GM12873 (cell line): Measurements from ENCODE around the gene AKIRIN1.

Source experiments
- TF ChIP-seq, protein P1 (sequence below): IDR thresholded peaks from 2 replicates; pipeline ENCODE4 v1.5.1; 2012; ENCODE audit warnings: low read depth, mild to moderate bottlenecking, moderate library complexity, low read length, control low read depth; ENCODE audit not compliant: insufficient read depth; ENCODE audit errors: missing control alignments

AKIRIN1 gene

DNA sequence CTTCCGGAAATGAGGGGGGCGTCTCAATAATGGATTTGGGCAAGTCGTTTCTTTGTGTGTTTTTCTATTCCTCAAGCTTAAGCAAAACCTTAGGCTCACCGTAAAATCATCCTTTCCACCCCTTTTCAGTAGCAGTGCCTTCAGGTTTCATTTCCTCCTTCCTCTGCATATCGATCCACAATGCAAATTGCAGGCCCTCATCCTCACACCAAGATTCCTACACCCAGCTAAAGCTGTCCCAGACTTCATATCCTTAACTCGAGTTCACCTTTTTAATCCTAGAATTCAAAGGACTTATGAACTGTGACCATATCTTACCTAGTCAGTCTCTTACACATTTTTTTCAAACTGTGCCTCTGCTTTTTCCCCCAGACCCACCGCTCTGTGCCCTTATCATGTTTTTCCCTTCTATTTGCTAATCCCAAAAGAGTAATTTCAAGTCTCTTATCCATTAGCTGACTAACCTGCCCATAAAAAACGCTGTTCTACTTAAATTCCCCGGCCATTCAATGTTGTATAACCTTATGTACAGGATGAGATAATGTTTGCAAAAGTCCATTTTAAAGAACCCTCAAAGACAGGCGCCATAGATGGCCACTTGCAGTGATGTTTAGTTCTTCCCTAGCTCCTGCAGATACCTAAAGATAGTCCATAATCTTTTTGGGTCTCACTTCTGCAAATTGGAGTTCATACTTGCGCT, 1.5 kb downstream of the AKIRIN1 start:
- TF ChIP-seq, protein P1, sequence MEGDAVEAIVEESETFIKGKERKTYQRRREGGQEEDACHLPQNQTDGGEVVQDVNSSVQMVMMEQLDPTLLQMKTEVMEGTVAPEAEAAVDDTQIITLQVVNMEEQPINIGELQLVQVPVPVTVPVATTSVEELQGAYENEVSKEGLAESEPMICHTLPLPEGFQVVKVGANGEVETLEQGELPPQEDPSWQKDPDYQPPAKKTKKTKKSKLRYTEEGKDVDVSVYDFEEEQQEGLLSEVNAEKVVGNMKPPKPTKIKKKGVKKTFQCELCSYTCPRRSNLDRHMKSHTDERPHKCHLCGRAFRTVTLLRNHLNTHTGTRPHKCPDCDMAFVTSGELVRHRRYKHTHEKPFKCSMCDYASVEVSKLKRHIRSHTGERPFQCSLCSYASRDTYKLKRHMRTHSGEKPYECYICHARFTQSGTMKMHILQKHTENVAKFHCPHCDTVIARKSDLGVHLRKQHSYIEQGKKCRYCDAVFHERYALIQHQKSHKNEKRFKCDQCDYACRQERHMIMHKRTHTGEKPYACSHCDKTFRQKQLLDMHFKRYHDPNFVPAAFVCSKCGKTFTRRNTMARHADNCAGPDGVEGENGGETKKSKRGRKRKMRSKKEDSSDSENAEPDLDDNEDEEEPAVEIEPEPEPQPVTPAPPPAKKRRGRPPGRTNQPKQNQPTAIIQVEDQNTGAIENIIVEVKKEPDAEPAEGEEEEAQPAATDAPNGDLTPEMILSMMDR: no peak

DNA sequence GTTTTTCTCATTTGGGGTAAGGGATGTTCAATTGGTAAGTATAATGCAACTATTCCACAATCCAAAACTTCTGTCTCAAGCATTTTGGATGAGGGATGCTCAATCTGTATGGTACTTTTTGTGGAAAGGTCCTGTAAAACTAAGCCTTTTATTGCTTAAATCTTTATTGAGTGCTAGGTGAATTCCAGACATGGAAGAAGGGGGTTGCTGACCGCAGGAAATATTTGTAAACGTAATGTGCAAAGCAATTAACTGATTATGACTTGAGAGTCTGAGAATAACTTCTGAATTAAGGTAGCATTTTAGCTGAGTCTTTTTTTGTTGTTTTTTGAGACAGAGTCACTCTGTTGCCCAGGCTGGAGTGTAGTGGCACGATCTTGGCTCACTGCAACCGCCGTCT, 3.1 kb downstream of the AKIRIN1 start:
- TF ChIP-seq, protein P1: no peak

DNA sequence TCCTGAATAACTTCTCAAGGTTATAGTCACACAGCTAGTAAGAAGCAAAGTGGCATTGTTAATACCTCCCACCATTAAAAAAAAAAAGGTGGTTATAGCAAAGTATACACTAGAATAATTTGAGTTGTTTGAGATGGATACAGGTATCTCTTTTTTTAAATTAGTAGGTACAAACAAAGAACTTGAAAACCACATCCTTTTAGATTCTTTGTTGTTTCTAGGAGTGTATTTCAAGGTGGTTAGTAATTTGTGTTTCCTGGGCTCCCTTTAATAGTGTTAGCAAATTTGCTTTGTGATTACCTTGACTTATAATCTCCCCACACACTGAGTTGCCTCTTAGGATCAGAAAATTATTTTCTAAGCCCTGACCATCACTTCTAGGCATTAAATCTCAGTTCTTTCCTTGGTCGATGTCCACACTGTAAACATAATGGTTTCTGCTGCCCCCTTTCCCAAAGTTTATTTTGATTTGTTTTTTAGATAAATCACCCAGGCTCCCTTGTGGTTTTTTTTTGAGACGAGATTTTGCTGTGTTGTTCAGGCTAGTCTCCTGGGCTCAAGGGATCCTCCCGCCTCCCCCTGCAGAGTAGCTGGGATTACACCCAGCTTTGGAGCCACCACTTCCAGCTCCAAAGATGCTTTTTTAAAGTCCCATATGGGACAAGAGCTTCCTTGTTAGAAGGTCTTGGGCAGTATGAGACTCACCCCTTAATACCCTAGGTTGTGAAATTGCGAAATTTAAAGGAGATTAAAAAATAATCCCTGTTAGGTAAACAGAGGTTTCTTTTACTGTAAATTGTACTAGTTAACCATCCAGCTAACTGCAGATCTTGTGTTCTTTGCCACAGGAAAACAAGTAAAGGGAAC, 6.2 kb downstream of the AKIRIN1 start:
- TF ChIP-seq, protein P1: no peak

DNA sequence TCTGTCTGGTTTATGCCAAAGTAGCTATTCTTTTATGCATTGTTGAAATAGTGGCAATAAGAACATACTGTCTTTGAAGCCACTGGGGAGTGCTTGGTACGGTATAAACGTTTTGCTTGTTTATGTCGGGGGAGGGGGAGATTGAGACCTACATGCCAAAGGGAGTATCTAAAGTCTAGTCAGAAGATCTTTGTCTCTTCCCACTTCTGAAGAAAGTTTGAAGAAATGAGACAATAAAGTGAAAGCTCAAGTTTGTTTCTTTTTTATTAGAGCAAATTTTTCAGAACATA, 6.8 kb downstream of the AKIRIN1 start:
- TF ChIP-seq, protein P1: no peak

DNA sequence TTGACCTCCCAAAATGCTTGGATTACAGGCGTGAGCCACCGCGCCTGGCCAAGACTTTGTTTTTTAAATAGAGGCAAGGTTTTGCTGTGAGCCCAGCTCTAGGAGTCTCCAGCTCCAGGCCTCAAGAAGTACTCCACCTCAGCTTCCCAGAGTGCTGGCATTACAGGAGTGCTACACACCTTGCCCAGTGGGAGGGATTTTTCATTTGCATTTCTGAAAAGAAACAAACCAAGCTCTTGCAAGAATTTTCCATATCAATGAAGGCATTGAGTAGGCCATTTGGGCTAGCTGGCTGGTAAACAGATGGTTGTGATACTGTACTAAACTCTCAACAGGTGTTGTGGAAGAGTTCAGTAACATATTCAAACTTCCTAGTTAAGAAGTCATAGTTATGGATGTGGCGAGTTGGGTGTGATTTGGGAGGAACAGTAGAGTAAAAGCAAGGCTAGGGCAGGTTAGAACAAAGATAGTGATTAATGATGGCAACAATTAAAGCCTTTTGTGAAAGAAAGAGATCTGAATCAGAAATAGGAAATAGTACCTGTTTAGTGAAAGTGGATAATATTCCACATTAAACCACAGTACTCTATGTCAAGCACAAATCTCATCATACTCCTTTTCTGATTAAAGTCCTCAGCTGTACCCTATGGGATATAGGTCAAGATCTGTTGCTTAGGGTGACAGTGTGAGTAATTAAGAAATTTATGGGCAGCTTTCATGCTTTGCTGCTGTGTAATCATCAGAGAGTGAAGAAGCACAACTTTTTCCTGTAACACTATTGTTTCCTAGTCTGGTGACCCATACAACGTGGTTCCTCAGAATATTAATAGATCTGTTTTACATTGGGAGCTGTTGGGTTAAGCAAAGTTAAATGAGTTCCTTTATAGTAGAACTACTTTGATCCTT, 10.7 kb downstream of the AKIRIN1 start:
- TF ChIP-seq, protein P1: no peak

DNA sequence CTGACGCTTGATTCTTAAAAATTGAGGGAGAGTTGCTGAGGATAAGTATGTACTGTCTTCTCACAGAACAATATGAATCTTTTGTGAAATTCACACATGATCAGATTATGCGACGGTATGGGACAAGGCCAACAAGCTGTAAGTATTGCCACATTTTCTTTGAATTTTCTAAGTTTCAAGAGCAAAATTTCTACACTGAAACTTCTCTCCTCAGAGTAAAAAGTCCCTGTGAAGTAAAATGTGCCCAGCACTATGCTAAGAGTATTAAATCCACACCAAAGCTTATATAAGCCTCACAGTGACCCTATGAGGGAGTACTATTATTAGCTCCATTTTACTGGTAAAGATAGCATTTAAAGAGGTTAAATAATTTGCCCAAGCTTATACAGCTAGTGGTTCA, 12.2 kb downstream of the AKIRIN1 start:
- TF ChIP-seq, protein P1: no peak

DNA sequence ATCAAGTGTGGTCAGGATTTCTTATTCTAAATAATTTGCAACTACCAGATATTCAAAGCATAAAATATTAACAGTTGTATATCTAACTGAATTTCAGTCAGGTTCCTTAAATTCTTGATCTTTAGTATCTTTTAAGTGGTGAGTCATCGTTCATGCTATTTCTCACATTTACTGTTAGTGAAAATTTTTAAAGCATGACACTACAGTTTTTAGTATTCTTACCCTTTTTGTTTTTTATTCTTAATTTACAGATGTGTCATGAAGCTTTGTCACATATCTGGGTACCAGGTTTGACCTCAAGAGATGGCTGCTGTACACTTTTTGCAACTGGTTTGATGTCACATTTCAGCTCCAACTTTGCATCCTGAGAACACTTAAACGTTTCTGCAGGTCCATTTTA, 12.7 kb downstream of the AKIRIN1 start:
- TF ChIP-seq, protein P1: no peak
